ENCODE data around the gene CA10. TPM values are rescaled to one million over a fixed set of nuclear protein-coding genes. Genes with fewer than 3 reads are reported as not detected.

The CA10 gene
- total and polyA plus RNA-seq, 2 donors (not counting 1 experiment from before 2014, with no cell fraction given): not detected

DNA sequence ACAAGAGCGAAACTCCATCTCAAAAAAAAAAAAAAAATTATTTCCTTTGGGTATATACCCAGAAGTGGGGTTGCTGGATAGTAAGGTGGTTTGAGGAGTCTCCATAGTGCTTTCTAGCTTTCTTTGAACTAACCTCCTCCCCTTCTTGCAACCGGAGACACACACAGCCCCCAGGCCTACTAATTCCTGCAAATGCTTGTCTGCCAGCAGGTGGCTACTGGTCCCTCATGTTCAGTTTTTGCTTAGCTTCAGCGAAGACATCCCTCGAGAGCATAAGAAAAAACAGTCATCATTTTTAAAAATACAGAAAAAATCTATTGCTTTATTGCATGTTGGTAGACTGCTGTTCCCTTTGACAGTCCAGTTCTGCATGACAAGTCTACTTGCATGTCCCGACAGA lies 459.2 kb downstream of the CA10 start:
- no peaks in the 10 kb centered on the region for H4K20me1 ChIP-seq (ENCODE audit: control insufficient read depth, extremely low read depth, insufficient read depth, low read length)
- H3K27ac ChIP-seq (ENCODE audit: insufficient read depth, low read length): no peak overlapping the region
- no peaks in the 10 kb centered on the region for H3K36me3 ChIP-seq (ENCODE audit: control insufficient read depth, insufficient read depth, low read length)
- H3K4me3 ChIP-seq (replicated peaks in 1 of 4; ENCODE audit: control extremely low read depth in 1 of 4, insufficient read depth in 1 of 4, low read depth in 3 of 4, low read length in 4 of 4): no peak overlapping the region
- no peaks in the 10 kb centered on the region for H3K79me2 ChIP-seq (ENCODE audit: control insufficient read depth, insufficient read depth, low read length)
- H3K4me2 ChIP-seq (ENCODE audit: extremely low read depth, insufficient read depth, low read length): no peak overlapping the region
- no peaks in the 10 kb centered on the region for H3K27me3 ChIP-seq (ENCODE audit: control insufficient read depth, insufficient read depth, low read length)
- no peak for DNase-seq (ENCODE audit: low read depth in 2 of 2)
- TF ChIP-seq, protein P1, sequence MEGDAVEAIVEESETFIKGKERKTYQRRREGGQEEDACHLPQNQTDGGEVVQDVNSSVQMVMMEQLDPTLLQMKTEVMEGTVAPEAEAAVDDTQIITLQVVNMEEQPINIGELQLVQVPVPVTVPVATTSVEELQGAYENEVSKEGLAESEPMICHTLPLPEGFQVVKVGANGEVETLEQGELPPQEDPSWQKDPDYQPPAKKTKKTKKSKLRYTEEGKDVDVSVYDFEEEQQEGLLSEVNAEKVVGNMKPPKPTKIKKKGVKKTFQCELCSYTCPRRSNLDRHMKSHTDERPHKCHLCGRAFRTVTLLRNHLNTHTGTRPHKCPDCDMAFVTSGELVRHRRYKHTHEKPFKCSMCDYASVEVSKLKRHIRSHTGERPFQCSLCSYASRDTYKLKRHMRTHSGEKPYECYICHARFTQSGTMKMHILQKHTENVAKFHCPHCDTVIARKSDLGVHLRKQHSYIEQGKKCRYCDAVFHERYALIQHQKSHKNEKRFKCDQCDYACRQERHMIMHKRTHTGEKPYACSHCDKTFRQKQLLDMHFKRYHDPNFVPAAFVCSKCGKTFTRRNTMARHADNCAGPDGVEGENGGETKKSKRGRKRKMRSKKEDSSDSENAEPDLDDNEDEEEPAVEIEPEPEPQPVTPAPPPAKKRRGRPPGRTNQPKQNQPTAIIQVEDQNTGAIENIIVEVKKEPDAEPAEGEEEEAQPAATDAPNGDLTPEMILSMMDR (conservative IDR thresholded peaks at IDR 0.05 in 1 of 2, IDR thresholded peaks at IDR 0.05 in 1 of 2; ENCODE audit: low read depth in 1 of 2, low read length in 2 of 2): no peak
- no peak for TF ChIP-seq EZH2 (IDR thresholded peaks at IDR 0.05; ENCODE audit: low read length, missing control alignments)
- no peak overlapping the region for H2AFZ ChIP-seq (ENCODE audit: low read length)
- no peaks in the 10 kb centered on the region for H3K9me3 ChIP-seq (ENCODE audit: control insufficient read depth, insufficient read depth, low read depth, low read length)
- H3K9ac ChIP-seq (ENCODE audit: insufficient read depth, low read length): no peak overlapping the region
- H3K4me1 ChIP-seq (ENCODE audit: control insufficient read depth, extremely low read depth, insufficient read depth, low read length): no peaks in the 10 kb centered on the region

- Histone ChIP-seq H3K9me3 (ENCODE audit: control insufficient read depth, insufficient read depth, low read depth, low read length) (no peaks in the 10 kb centered on the region), H3K4me2 (ENCODE audit: extremely low read depth, insufficient read depth, low read length) (no peak overlapping the region), H2AFZ (ENCODE audit: low read length) (no peak overlapping the region), H4K20me1 (ENCODE audit: control insufficient read depth, extremely low read depth, insufficient read depth, low read length) (no peaks in the 10 kb centered on the region), H3K79me2 (ENCODE audit: control insufficient read depth, insufficient read depth, low read length) (no peaks in the 10 kb centered on the region), H3K4me1 (ENCODE audit: control insufficient read depth, extremely low read depth, insufficient read depth, low read length) (no peaks in the 10 kb centered on the region), H3K36me3 (ENCODE audit: control insufficient read depth, insufficient read depth, low read length) (no peaks in the 10 kb centered on the region), H3K4me3 (replicated peaks in 1 of 4; ENCODE audit: control extremely low read depth in 1 of 4, insufficient read depth in 1 of 4, low read depth in 3 of 4, low read length in 4 of 4) (no peak overlapping the region), H3K27ac (ENCODE audit: insufficient read depth, low read length) (no peak overlapping the region), H3K9ac (ENCODE audit: insufficient read depth, low read length) (no peak overlapping the region), H3K27me3 (ENCODE audit: control insufficient read depth, insufficient read depth, low read length) (no peaks in the 10 kb centered on the region)
- DNase-seq (ENCODE audit: low read depth in 2 of 2): no peak
- TF ChIP-seq, protein P1 (conservative IDR thresholded peaks at IDR 0.05 in 1 of 2, IDR thresholded peaks at IDR 0.05 in 1 of 2; ENCODE audit: low read depth in 1 of 2, low read length in 2 of 2): no peak
- no peak for TF ChIP-seq EZH2 (IDR thresholded peaks at IDR 0.05; ENCODE audit: low read length, missing control alignments)
Observed at GRCh38 chr17:51692917-51693316, 465.6 kb downstream of the CA10 start.

GRCh38 chr17:51687887-51688286 lies 470.6 kb downstream of the CA10 start:
- Histone ChIP-seq H3K27ac (ENCODE audit: insufficient read depth, low read length) (no peak overlapping the region), H4K20me1 (ENCODE audit: control insufficient read depth, extremely low read depth, insufficient read depth, low read length) (no peaks in the 10 kb centered on the region), H3K27me3 (ENCODE audit: control insufficient read depth, insufficient read depth, low read length) (no peaks in the 10 kb centered on the region), H3K4me1 (ENCODE audit: control insufficient read depth, extremely low read depth, insufficient read depth, low read length) (no peaks in the 10 kb centered on the region), H3K4me3 (replicated peaks in 1 of 4; ENCODE audit: control extremely low read depth in 1 of 4, insufficient read depth in 1 of 4, low read depth in 3 of 4, low read length in 4 of 4) (no peak overlapping the region), H3K9me3 (ENCODE audit: control insufficient read depth, insufficient read depth, low read depth, low read length) (no peaks in the 10 kb centered on the region), H3K79me2 (ENCODE audit: control insufficient read depth, insufficient read depth, low read length) (no peaks in the 10 kb centered on the region), H2AFZ (ENCODE audit: low read length) (no peak overlapping the region), H3K4me2 (ENCODE audit: extremely low read depth, insufficient read depth, low read length) (no peak overlapping the region), H3K9ac (ENCODE audit: insufficient read depth, low read length) (no peak overlapping the region), H3K36me3 (ENCODE audit: control insufficient read depth, insufficient read depth, low read length) (no peaks in the 10 kb centered on the region)
- TF ChIP-seq, protein P1 (conservative IDR thresholded peaks at IDR 0.05 in 1 of 2, IDR thresholded peaks at IDR 0.05 in 1 of 2; ENCODE audit: low read depth in 1 of 2, low read length in 2 of 2): no peak
- TF ChIP-seq EZH2 (IDR thresholded peaks at IDR 0.05; ENCODE audit: low read length, missing control alignments): no peak
- DNase-seq (ENCODE audit: low read depth in 2 of 2): no peak
